T1000 (cell line): ENCODE data around the gene ADPRHL1.
"Not testable (repeated sequence)": the region's sequence is repeated elsewhere in the genome, so short reads cannot be mapped to it uniquely, and the experiment has no call there.

Experiments
- DNase-seq: peaks from one replicate; lab custom pipeline; 2025; ENCODE audit warnings: mixed read lengths; lab: John Stamatoyannopoulos, UW

ADPRHL1 gene

DNA sequence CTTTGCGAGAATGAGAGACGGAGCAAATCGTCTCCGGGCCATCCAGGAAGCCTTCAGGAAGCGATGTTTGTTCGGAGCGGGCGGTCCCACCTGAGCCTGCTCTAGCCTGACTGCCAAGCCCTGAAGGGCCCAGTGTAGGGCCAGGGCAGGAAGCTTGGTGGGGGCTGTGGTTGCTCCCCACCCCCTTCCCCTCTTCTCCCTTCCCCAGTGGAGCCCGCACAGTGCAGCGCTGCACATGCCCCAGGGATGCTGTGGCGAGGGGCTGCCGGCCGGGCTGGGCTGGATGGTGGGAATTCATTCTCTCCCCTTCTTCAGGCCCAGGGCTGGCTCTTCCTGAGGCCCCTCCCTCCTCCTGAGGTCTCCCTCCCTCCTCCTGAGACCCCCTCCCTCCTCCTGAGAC, 82.2 kb downstream of the ADPRHL1 start:
- DNase-seq, result no peak

GRCh38 chr13:113369881-113370280, 83.4 kb downstream of the ADPRHL1 start:
- DNase-seq, result no peak

DNA sequence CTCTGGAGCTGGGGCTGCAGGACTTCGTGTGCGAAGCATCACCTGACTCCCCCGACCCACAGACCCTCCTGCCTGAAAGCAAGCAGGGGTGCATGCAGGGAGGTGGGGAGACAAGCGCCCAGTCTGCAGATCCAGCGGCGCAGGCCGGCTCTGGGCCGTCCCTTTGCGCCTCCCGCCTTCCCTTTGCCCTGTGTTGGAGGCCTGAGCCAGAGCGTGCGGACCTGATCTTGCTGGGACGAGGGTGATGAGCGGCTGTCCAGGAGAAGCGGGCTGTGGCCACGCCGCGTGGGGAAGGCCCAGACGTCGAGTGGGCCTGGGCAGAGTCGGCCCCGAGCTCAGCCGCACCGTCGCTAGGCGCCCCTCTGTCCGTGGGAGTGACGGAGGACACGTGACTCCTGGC, 84.1 kb downstream of the ADPRHL1 start:
- DNase-seq, result no peak

GRCh38 chr13:113368353-113368752, 84.9 kb downstream of the ADPRHL1 start:
- DNase-seq, result not testable (repeated sequence)

GRCh38 chr13:113367771-113368170, 85.5 kb downstream of the ADPRHL1 start:
- DNase-seq, result no peak

DNA sequence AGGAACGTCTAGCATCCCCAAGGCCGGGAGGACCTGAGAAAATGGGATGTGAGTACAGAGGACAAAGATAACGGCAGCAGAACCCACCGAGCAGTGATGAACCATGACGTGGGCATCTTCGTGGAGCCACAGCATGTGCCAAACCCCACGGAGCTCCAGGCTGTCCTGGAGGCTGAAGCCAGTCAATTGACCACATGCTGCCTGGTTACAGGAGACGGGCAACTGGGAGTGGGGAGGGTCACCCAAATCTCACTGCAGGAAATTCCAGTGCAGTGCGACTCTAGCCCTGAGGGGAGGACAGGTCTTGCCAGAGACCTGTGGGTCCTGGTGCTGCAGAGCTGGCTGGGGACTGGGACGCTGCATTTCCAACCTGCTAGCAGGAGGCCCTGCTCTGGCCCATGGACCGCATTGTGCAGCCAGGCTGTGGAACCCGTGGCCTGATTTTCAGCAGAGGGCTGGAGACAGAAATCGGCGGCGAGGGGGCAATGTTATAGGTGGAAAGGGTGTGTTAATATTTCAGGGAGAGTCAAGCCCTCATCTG, 86.2 kb downstream of the ADPRHL1 start:
- no peak for DNase-seq

DNA sequence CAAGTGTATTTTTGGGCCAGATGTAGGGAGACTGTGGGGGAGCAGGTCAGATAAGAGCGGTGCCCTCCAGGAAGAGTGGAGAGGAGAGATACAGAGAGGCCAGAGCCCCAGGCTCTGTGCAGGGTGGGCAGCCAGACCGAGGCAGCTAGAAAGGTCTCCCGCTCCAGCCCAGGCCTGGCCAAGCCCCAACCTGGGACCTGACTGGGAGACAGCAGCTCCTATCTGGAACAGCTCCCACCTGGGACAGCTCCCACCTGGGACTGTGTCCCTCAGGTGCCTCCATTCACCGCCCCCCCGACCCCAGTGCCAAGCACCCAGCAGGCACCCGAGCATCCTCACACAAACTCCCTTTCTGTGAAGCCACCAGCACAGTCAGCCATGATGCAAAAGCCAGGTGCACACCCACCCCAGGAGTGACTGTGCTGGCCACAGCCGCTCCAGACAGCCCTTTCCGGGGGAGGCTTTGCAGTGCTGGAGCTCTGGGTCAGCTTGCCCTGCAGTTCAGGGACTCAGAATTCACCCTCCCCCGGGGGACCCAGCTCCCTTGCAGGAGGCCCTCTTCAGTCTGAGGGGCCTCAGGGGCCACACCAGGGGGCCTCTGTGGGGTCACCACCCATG, 87.2 kb downstream of the ADPRHL1 start:
- no peak for DNase-seq

DNA sequence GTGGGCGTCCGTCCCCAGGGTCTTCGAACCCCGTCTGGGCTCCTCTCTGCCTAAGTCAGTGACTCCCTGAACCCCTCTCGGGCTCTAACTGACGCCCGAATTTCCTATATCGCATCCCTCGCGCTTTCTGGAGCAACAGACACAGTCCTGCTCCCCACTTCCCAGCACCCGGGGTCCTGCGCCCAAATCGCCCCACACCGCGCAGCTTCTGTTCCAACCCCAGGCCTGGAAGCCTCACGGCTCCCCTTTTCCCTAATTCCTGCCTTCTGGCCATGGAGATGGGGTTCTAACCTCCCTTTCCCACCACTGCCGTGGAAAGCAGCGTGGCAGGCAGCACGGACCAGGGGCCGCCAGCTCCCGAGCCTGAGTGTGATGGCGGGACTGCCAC, 87.7 kb downstream of the ADPRHL1 start:
- DNase-seq, result no peak

- no peak for DNase-seq
Observed at GRCh38 chr13:113364901-113365582, 88.2 kb downstream of the ADPRHL1 start.

DNA sequence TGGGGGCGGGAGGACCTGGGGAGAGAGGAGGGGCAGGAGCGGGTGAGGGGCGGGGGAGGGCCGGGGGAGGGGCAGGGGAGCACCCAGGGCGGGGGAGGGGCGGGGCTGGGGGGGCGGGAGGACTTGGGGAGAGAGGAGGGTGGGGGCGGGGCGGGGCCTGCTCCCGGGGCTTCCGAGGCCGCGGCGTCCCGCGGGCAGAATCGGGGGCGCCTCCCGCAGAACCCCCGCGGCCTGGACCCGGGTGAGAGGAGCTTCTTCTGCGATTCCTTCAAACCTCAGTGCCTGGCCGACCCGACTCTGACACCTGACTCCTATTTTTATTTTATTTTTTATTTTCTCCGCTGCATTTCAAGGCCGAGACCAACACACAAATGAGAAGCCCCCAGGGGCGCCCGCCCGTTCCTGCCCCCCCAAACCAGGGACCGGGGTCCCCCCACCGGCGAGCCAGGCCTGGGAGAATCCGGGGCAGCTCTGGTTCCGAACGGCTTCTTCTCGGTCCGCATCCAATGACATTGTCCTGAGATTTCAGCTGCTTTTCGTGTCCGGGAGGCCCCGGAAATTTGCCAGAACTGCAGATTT, 88.9 kb downstream of the ADPRHL1 start:
- DNase-seq, result peak; percentile 76

GRCh38 chr13:113361406-113361805, 91.9 kb downstream of the ADPRHL1 start:
- DNase-seq, result no peak

DNA sequence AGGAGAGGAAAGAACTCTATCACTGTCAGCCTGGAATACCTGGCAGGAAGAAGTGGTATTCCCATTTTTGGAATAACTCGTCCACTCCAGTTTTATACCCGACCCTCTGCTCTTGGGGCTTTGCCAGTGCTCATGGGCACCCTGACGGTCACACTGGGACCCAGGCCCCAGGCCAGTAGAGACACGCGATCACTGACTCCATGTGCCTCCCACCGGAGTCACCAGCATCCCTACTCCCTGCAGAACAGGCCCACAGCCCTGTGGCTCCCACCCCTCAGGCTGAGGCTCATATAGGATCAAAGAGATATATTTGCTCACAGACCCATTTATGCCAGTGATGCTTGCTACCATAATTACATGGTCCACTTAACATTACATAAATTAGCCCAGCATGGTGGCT, 92.8 kb downstream of the ADPRHL1 start:
- DNase-seq, result no peak

- no peak for DNase-seq
Observed at GRCh38 chr13:113359571-113359970, 93.7 kb downstream of the ADPRHL1 start.

GRCh38 chr13:113358653-113359190, 94.6 kb downstream of the ADPRHL1 start:
- no peak for DNase-seq

DNA sequence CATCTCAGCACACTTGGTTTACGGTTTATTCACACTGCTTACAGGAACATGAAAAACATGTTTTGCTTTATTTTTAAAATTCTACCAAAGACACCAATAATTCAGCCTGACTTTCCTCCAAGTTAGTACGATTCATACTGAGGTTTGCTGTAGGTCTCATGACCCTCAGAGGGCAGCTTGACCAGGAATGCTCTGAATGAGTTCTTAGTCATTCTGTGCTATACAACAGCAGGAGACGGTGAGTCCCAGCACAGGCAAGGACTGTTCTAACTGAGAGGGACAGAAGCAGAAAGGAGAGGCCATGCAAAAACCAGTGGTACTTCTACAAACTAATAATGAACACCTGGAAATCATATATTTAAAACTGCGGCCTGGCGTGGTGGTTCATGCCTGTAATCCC, 95.8 kb downstream of the ADPRHL1 start:
- DNase-seq, result no peak

DNA sequence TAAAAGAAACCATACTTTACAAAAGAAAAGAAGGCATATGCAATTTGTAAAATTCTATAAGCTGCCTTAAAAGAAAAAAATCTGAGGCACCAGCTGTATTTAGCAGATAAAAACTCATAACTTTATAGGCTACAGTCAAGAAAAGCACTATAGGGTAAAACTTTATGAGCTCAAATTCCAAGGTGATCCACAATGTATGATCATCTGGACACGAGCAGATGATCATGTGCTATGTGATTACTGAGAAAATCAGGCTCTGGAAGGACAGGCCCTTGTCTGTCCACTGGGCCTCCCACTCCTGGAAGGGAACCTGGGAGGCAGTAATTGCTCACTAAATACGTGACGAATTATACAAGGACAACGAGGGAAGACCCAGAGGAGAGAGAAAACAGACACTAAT, 96.7 kb downstream of the ADPRHL1 start:
- DNase-seq, result no peak

DNA sequence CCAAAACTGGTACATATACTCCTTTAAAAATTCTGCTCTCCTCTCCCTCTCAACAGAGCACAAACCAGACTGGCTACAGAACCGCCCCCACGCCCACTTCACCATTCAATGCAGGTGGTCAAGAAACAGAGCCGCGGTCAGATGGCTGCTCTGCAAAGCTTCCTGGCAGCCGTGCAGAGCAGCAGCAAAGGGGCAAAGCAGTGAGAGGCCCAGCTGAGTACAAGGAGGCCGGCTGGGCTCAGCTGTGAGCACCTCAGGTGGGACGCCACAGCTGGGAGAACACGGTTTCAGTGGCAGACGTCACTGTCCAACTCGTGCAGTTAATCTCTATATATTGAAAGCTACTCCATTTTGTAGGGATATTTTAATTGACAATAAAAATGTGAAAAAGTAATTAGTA, 97.7 kb downstream of the ADPRHL1 start:
- DNase-seq, result no peak

DNA sequence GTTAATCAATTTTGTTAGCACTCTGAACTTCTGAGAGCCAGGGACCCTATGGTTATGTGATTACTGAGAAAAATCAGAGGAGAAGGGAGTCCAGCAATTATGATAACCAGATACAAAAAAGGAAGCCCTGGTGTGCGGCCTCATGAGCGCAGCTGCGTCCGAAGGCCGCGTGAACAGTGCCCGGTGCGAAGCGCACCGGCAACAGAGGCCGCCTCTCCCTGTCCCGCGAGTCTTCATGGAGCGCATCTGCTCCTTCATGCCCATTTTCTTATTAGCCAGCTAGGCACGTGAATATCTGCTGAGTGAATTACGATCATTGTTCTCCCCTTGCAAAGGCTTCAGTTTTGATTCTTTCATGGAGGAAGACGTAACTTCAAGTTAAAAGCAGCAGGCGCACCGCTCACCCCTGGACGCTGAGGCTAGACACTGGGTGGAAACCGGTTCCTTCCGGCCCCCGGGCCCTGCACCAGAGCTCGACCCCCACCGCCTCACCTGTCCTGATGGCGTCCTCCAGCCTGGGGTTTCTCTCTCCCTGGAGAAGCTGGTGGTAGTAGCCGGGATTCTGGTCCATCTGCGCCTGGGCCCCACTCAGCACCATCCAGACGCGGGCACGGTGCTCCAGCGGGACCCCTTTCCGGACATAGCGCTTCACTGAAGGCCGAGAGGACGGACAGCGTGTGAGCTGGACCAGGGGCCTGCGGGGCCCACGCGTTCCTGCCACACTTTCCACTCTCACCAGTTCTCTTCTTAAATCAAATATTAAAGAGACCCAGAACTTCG, 98.3 kb downstream of the ADPRHL1 start:
- DNase-seq, result no peak

DNA sequence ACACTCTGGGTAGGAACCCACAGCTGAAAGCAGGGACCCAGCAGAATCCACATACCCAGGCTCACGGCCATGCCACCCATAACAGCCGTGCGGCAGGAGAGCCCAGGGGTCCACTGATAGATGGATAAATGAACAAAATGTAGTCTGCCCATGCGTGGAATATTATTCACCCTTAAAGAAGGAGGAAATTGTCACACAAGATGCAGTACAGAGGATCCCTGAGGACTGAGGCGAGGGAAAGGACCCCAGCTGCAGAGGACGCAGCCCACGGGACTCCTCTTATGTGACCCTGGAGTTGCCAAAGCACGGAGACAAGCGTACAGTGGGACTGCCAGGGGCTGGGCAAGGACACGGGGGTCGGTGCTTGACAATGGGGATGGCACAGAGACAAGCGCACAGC, 100.0 kb downstream of the ADPRHL1 start:
- DNase-seq, result no peak

DNA sequence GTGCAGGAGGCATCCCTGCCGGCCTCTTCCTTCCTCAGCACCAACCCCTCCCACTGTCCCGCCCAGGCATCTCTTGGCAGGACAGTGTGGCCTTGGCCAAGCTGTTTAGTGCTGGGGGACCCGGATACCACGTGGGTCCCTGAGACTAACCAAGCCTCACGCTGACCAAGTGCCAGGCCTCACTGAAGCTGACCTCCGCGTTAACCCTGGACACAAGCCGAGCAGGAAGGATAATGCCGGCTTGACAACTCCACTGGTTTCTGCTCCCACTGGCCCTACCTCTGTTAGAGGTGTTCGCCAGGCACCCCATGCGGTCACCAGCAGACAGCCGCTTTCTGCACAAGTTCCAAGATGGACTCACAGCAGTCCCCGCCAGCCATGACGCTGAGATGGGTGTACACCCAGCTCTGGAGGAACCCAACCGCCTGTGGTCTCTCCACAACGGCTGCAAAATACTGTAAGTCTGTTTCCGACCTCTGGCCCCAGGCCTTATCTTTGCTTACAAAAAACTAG, 101.7 kb downstream of the ADPRHL1 start:
- DNase-seq, result no peak

DNA sequence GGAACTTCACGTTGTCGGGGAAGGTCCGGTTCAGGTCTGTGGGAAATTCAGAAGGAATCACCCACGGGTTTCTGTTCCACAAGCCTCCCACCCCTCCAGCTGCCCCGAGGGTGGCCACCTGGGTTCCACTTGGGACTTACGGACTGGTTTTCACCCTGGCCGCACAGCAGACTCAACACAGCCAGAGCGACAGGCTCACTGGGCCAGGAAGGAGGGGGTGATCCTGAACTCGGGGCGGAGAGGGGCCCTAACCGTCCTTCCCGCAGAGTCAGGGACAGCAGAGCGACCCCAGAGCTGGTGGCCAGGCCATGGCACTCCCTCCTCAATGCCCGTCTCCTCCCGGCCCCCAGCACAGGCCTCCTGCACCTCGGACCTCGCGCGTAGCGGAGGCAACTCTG, 102.4 kb downstream of the ADPRHL1 start:
- DNase-seq, result no peak
